Brain microvascular endothelial cell (primary cell): ENCODE results near the gene ADAMTS4.

Source experiments
- DNase-seq: peaks from one replicate; pipeline ENCODE4 v3.0.0-alpha.2; 2020
- H3K27ac ChIP-seq: fragments of 250-450 bp; sonication (Bioruptor Pico); 2 replicates; pipeline ENCODE4 v1.5.1; 2020; ENCODE audit warnings: mild to moderate bottlenecking, moderate library complexity
- H3K27me3 ChIP-seq: fragments of 250-450 bp; sonication (Bioruptor Pico); replicated peaks from 2 replicates; pipeline ENCODE4 v1.5.1; 2020; ENCODE audit warnings: mild to moderate bottlenecking
- H3K36me3 ChIP-seq: fragments of 250-450 bp; sonication (Bioruptor Pico); replicated peaks from 2 replicates; pipeline ENCODE4 v1.5.1; 2020; ENCODE audit warnings: mild to moderate bottlenecking
- H3K4me3 ChIP-seq: 2 replicates; pipeline ENCODE4 v1.5.1; 2011; ENCODE audit warnings: low read depth, mild to moderate bottlenecking, control low read depth, low read length, moderate library complexity
- CTCF ChIP-seq: IDR thresholded peaks from 2 replicates; pipeline ENCODE4 v1.5.1; 2011; ENCODE audit warnings: low read depth, mild to moderate bottlenecking, moderate library complexity, low read length, control low read depth, inconsistent platforms; ENCODE audit errors: missing control alignments
- in situ Hi-C: cut with HindIII; loops from 2 replicates; pipeline ENCODE4 v1.10.0; 2017; ENCODE audit warnings: low sequenced_read_pairs, low pct_ligation_motif_present

The ADAMTS4 gene

GRCh38 chr1:161139766-161140165 lies 59.1 kb downstream of the ADAMTS4 start:
- no peaks in the 10 kb centered on the region for H3K36me3 ChIP-seq
- H3K27me3 ChIP-seq: no peaks in the 10 kb centered on the region
- DNase-seq: peak; percentile 62
- in situ Hi-C loops: loop anchor here (25.0 kb wide), 1 partner anchor 102 kb away; the partner anchor contains the start of genes TSTD1 and USF1
- H3K4me3 ChIP-seq: no peak overlapping the region
- no peak overlapping the region for H3K27ac ChIP-seq
- TF ChIP-seq CTCF: peak; percentile 57

GRCh38 chr1:161138431-161138830 lies 60.4 kb downstream of the ADAMTS4 start:
- no peak for DNase-seq
- H3K36me3 ChIP-seq: no peaks in the 10 kb centered on the region
- no peak overlapping the region for H3K27ac ChIP-seq
- H3K27me3 ChIP-seq: no peaks in the 10 kb centered on the region
- no peak overlapping the region for H3K4me3 ChIP-seq
- no peak for TF ChIP-seq CTCF
- in situ Hi-C loops: loop anchor here (25.0 kb wide), 1 partner anchor 101 kb away; the partner anchor contains the start of genes TSTD1 and USF1

- no peak for DNase-seq
- Histone ChIP-seq H3K4me3 (no peak overlapping the region), H3K27me3 (no peaks in the 10 kb centered on the region), H3K36me3 (no peaks in the 10 kb centered on the region), H3K27ac (no peak overlapping the region)
- in situ Hi-C loops: loop anchor here (25.0 kb wide), 1 partner anchor 101 kb away; the partner anchor contains the start of genes TSTD1 and USF1
- TF ChIP-seq CTCF: no peak
These were observed 61.0 kb downstream of the ADAMTS4 start for GRCh38 chr1:161137881-161138280.
